HL-60 (cell line): ENCODE measurements around the gene GADD45A.

Source experiments
- CTCF ChIP-seq: IDR thresholded peaks from one replicate; pipeline ENCODE4 v1.5.1; 2011; ENCODE audit warnings: low read length, control low read depth, inconsistent platforms; ENCODE audit not compliant: insufficient read depth
- POLR2AphosphoS5 ChIP-seq: IDR thresholded peaks from 2 replicates; pipeline ENCODE4 v1.6.1; 2012; ENCODE audit warnings: low read depth

GRCh38 chr1:67653304-67653703 lies 31.7 kb upstream of the GADD45A start:
- TF ChIP-seq CTCF (no peak), POLR2AphosphoS5 (no peak)
